ENCODE results near the gene PYDC2. TPM values are rescaled to one million over a fixed set of nuclear protein-coding genes. Genes with fewer than 3 reads are reported as not detected.

PYDC2 gene
- polyA plus RNA-seq, 1 experiment = not detected

DNA sequence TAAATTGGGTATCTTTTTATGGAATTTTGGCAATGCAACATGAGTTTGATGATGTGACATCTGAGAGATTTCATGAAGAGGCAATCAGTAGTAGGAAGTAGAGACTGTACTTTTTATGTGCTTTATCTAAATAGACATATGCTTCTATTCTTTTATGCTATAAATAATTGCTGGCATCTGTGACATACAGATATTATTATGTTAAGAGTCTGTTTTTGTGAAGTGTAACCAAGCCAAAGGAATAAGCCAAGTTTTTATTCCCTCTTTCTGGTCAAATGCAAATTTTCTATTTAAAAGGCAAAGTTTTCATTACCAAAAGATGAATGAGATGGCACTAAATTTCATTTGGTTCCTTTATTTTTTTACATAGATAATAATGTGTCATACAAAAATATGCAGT, 32.4 kb downstream of the PYDC2 start:
- Histone ChIP-seq H3K9me3 (ENCODE audit: control insufficient read depth, insufficient read depth, low read length) (no peaks in the 10 kb centered on the region), H3K4me3 (ENCODE audit: low read depth, low read length) (no peak overlapping the region), H3K27ac (ENCODE audit: low read depth, low read length) (no peak overlapping the region), H3K27me3 (ENCODE audit: control insufficient read depth, insufficient read depth, low read length) (no peaks in the 10 kb centered on the region)
- TF ChIP-seq, protein P1, sequence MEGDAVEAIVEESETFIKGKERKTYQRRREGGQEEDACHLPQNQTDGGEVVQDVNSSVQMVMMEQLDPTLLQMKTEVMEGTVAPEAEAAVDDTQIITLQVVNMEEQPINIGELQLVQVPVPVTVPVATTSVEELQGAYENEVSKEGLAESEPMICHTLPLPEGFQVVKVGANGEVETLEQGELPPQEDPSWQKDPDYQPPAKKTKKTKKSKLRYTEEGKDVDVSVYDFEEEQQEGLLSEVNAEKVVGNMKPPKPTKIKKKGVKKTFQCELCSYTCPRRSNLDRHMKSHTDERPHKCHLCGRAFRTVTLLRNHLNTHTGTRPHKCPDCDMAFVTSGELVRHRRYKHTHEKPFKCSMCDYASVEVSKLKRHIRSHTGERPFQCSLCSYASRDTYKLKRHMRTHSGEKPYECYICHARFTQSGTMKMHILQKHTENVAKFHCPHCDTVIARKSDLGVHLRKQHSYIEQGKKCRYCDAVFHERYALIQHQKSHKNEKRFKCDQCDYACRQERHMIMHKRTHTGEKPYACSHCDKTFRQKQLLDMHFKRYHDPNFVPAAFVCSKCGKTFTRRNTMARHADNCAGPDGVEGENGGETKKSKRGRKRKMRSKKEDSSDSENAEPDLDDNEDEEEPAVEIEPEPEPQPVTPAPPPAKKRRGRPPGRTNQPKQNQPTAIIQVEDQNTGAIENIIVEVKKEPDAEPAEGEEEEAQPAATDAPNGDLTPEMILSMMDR (IDR thresholded peaks at IDR 0.05; ENCODE audit: low read depth, low read length) = no peak
- ChIA-PET CTCF (no interaction called here), POLR2A (no interaction called here)
- no peak for DNase-seq (ENCODE audit: low read depth, low spot score)

GRCh38 chr3:191499307-191500080, 38.5 kb downstream of the PYDC2 start:
- peak overlapping the region; percentile 44 for H3K4me3 ChIP-seq (ENCODE audit: low read depth, low read length)
- H3K27ac ChIP-seq (ENCODE audit: low read depth, low read length) = no peak overlapping the region
- H3K9me3 ChIP-seq (ENCODE audit: control insufficient read depth, insufficient read depth, low read length) = no peaks in the 10 kb centered on the region
- TF ChIP-seq, protein P1 (IDR thresholded peaks at IDR 0.05; ENCODE audit: low read depth, low read length) = no peak
- ChIA-PET POLR2A (no interaction called here), CTCF (no interaction called here)
- DNase-seq (ENCODE audit: low read depth, low spot score) = peak; percentile 0
- H3K27me3 ChIP-seq (ENCODE audit: control insufficient read depth, insufficient read depth, low read length) = no peaks in the 10 kb centered on the region

DNA sequence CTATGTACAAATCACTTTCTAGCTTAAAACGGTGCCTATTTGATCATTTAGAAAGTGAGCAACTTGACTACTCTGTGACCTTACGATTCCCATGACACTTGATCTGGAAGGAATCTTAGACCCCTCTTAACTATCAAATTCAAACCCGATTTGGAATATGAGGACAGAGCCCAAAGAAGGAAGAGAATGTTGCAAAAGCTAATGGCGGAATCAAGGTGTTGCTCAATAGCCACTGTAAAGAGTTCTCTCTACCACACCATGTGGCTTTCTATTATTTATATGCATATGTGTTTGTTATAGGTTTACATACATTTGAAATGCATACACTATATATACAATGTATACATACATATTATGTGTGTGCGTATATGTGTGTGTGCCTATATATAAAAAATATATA, 39.9 kb downstream of the PYDC2 start:
- Histone ChIP-seq H3K9me3 (ENCODE audit: control insufficient read depth, insufficient read depth, low read length) (no peaks in the 10 kb centered on the region), H3K27ac (ENCODE audit: low read depth, low read length) (no peak overlapping the region), H3K27me3 (ENCODE audit: control insufficient read depth, insufficient read depth, low read length) (no peaks in the 10 kb centered on the region), H3K4me3 (ENCODE audit: low read depth, low read length) (no peak overlapping the region)
- DNase-seq (ENCODE audit: low read depth, low spot score) = no peak
- ChIA-PET CTCF (interaction anchor here (0.8 kb wide), 1 partner anchor 256 kb away, joined by 3 read pairs; no protein-coding TSS in a partner anchor), POLR2A (no interaction called here)
- TF ChIP-seq, protein P1 (IDR thresholded peaks at IDR 0.05; ENCODE audit: low read depth, low read length) = no peak

DNA sequence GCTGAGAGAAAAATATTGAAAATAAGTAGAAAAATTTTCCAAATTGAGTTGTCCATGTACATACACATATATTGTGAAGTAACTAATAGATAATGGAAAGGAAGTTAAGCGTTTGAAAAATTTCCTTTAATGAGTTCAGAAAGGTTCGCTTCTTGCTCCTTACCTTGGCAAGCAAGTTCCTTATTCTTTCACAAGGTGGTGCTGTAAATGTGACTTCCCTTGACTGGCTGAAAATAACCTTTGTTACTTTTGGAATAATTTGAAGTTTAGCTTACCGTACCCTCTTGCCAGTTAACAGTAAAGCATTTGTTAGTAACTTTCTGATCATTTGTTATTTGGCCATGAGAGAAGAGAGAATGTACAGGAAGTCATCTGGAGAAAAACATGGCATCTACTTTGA, 41.6 kb downstream of the PYDC2 start:
- CTCF ChIA-PET = no interaction called here
- Histone ChIP-seq H3K4me3 (ENCODE audit: low read depth, low read length) (no peak overlapping the region), H3K27me3 (ENCODE audit: control insufficient read depth, insufficient read depth, low read length) (no peaks in the 10 kb centered on the region), H3K9me3 (ENCODE audit: control insufficient read depth, insufficient read depth, low read length) (no peaks in the 10 kb centered on the region), H3K27ac (ENCODE audit: low read depth, low read length) (no peak overlapping the region)
- POLR2A ChIA-PET = no interaction called here
- TF ChIP-seq, protein P1 (IDR thresholded peaks at IDR 0.05; ENCODE audit: low read depth, low read length) = no peak
- no peak for DNase-seq (ENCODE audit: low read depth, low spot score)

GRCh38 chr3:191509078-191509477, 48.1 kb downstream of the PYDC2 start:
- TF ChIP-seq, protein P1 (IDR thresholded peaks at IDR 0.05; ENCODE audit: low read depth, low read length) = no peak
- Histone ChIP-seq H3K9me3 (ENCODE audit: control insufficient read depth, insufficient read depth, low read length) (no peaks in the 10 kb centered on the region), H3K27me3 (ENCODE audit: control insufficient read depth, insufficient read depth, low read length) (no peaks in the 10 kb centered on the region), H3K27ac (ENCODE audit: low read depth, low read length) (no peak overlapping the region), H3K4me3 (ENCODE audit: low read depth, low read length) (no peak overlapping the region)
- ChIA-PET POLR2A (no interaction called here), CTCF (no interaction called here)
- DNase-seq (ENCODE audit: low read depth, low spot score) = no peak

Small RNA genes within 50 kb of the gene (small RNA-seq; reads per million reads assigned to genes)
- not detected for gene PYDC2 (ENCODE audit: insufficient read length, low read depth)

Other genes with a start within 250 kb of the PYDC2 start
- 59.3 and 75.6 TPM in 2 replicates for gene CCDC50, start 131.8 kb upstream of the PYDC2 start, polyA plus RNA-seq (2011; rRNA removed)
- gene UTS2B, start 130.6 kb upstream of the PYDC2 start, polyA plus RNA-seq (2011; rRNA removed) = 0.71 and 1.2 TPM in 2 replicates

Measured in AG04450 (cell line).